ENCODE results near the gene CRACDL.

Gene CRACDL

GRCh38 chr2:98861601-98862000 lies 74.4 kb downstream of the CRACDL start:
- FAIRE-seq: no peak
- no peak for DNase-seq (ENCODE audit: insufficient read length)
- TF ChIP-seq TAF1 (IDR thresholded peaks at IDR 0.05; ENCODE audit: borderline replicate concordance, low read depth, low read length) (no peak), POLR2A (IDR thresholded peaks at IDR 0.05; ENCODE audit: low read depth, low read length) (no peak), POLR2AphosphoS5 (IDR thresholded peaks at IDR 0.05; ENCODE audit: low read depth, low read length) (no peak)

GRCh38 chr2:98859323-98859722 lies 76.7 kb downstream of the CRACDL start:
- DNase-seq (ENCODE audit: insufficient read length) (no peak), FAIRE-seq (no peak)
- TF ChIP-seq POLR2AphosphoS5 (IDR thresholded peaks at IDR 0.05; ENCODE audit: low read depth, low read length) (no peak), TAF1 (IDR thresholded peaks at IDR 0.05; ENCODE audit: borderline replicate concordance, low read depth, low read length) (no peak)

GRCh38 chr2:98857001-98857400 lies 79.0 kb downstream of the CRACDL start:
- TF ChIP-seq POLR2AphosphoS5 (IDR thresholded peaks at IDR 0.05; ENCODE audit: low read depth, low read length) (no peak), TAF1 (IDR thresholded peaks at IDR 0.05; ENCODE audit: borderline replicate concordance, low read depth, low read length) (no peak), POLR2A (IDR thresholded peaks at IDR 0.05; ENCODE audit: low read depth, low read length) (no peak)
- DNase-seq (ENCODE audit: insufficient read length) (no peak), FAIRE-seq (no peak)

- DNase-seq (ENCODE audit: insufficient read length): no peak
- no peak for TF ChIP-seq TAF1 (IDR thresholded peaks at IDR 0.05; ENCODE audit: borderline replicate concordance, low read depth, low read length)
- no peak for TF ChIP-seq POLR2AphosphoS5 (IDR thresholded peaks at IDR 0.05; ENCODE audit: low read depth, low read length)
- no peak for TF ChIP-seq POLR2A (IDR thresholded peaks at IDR 0.05; ENCODE audit: low read depth, low read length)
- FAIRE-seq: no peak
Observed at GRCh38 chr2:98854682-98855081, 81.3 kb downstream of the CRACDL start.

GRCh38 chr2:98852932-98853331 lies 83.1 kb downstream of the CRACDL start:
- no peak for FAIRE-seq
- TF ChIP-seq TAF1 (IDR thresholded peaks at IDR 0.05; ENCODE audit: borderline replicate concordance, low read depth, low read length) (no peak), POLR2A (IDR thresholded peaks at IDR 0.05; ENCODE audit: low read depth, low read length) (no peak), POLR2AphosphoS5 (IDR thresholded peaks at IDR 0.05; ENCODE audit: low read depth, low read length) (no peak)
- DNase-seq (ENCODE audit: insufficient read length): no peak

DNA sequence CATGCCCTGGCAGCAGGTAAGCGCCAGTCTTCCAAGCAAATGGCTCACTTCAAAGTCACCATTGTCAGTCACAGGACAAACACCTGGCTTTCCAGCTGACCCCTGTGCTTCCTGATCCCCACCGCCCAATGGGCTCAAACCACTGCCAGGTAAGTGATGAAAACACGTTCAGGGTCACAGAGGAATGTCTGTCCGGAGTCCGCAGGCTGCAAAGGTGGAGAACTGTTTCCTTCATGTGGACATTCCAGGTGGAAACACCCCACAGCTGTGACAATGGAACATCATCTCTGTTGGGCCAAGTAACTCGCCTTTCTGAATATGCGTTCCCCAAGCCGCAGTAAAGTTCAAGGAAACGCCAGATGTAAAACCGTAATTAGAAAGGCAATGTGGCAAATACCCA lies 86.0 kb downstream of the CRACDL start:
- FAIRE-seq (no peak), DNase-seq (ENCODE audit: insufficient read length) (no peak)
- TF ChIP-seq TAF1 (IDR thresholded peaks at IDR 0.05; ENCODE audit: borderline replicate concordance, low read depth, low read length) (no peak), POLR2AphosphoS5 (IDR thresholded peaks at IDR 0.05; ENCODE audit: low read depth, low read length) (no peak), POLR2A (IDR thresholded peaks at IDR 0.05; ENCODE audit: low read depth, low read length) (no peak)

DNA sequence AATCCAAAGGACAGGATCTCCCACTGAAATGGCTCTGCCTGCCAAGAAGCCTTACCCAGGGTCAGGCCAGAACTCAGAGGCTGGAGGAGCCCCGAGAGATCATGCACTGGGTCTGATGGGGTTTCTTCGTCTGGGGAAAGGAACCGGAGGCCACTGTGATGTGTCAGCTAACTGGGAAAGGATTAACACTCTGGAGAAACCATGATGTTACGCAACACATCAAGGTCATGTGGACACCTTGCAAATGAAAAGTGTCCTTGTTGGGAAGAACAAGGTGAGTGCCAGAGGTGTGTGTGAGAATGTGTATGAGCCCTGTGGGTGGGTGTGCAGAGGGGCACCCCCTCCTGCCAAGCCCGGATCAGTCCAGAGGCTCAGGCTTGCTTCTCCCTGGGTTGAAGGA lies 86.9 kb downstream of the CRACDL start:
- TF ChIP-seq POLR2AphosphoS5 (IDR thresholded peaks at IDR 0.05; ENCODE audit: low read depth, low read length) (no peak), POLR2A (IDR thresholded peaks at IDR 0.05; ENCODE audit: low read depth, low read length) (no peak), TAF1 (IDR thresholded peaks at IDR 0.05; ENCODE audit: borderline replicate concordance, low read depth, low read length) (no peak)
- DNase-seq (ENCODE audit: insufficient read length): no peak
- FAIRE-seq: no peak

GRCh38 chr2:98847853-98848252 lies 88.2 kb downstream of the CRACDL start:
- TF ChIP-seq POLR2A (IDR thresholded peaks at IDR 0.05; ENCODE audit: low read depth, low read length) (no peak), POLR2AphosphoS5 (IDR thresholded peaks at IDR 0.05; ENCODE audit: low read depth, low read length) (no peak), TAF1 (IDR thresholded peaks at IDR 0.05; ENCODE audit: borderline replicate concordance, low read depth, low read length) (no peak)
- no peak for DNase-seq (ENCODE audit: insufficient read length)
- no peak for FAIRE-seq

DNA sequence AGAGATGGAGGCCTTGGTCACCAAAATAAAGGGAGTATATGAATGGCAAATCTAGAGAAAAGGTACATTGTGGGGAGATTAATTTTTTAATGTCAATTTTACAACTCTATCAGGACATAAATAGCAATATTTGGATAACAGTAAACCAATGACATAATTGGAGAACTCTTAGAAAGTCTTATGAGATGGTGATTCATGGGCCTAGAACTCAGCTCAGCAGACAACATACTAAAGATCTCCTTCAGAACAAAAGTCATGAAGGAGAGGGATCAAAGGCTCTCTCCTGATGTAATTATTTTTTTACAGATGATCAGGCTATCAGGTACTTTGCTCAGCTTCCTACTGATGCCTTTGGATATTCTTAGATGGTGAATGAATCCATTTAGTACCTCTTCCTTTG lies 90.0 kb downstream of the CRACDL start:
- FAIRE-seq: no peak
- TF ChIP-seq POLR2AphosphoS5 (IDR thresholded peaks at IDR 0.05; ENCODE audit: low read depth, low read length) (no peak), TAF1 (IDR thresholded peaks at IDR 0.05; ENCODE audit: borderline replicate concordance, low read depth, low read length) (no peak)

GRCh38 chr2:98842136-98842535 lies 93.9 kb downstream of the CRACDL start:
- no peak for TF ChIP-seq POLR2AphosphoS5 (IDR thresholded peaks at IDR 0.05; ENCODE audit: low read depth, low read length)
- DNase-seq (ENCODE audit: insufficient read length): no peak
- no peak for FAIRE-seq

More for the DNA sequence above, 90.0 kb downstream of the CRACDL start:
- no peak for DNase-seq (ENCODE audit: insufficient read length)

GRCh38 chr2:98839292-98839691 lies 96.7 kb downstream of the CRACDL start:
- no peak for FAIRE-seq
- DNase-seq (ENCODE audit: insufficient read length): no peak
- no peak for TF ChIP-seq POLR2AphosphoS5 (IDR thresholded peaks at IDR 0.05; ENCODE audit: low read depth, low read length)
- TF ChIP-seq POLR2A (IDR thresholded peaks at IDR 0.05; ENCODE audit: low read depth, low read length): no peak
- TF ChIP-seq TAF1 (IDR thresholded peaks at IDR 0.05; ENCODE audit: borderline replicate concordance, low read depth, low read length): no peak

DNA sequence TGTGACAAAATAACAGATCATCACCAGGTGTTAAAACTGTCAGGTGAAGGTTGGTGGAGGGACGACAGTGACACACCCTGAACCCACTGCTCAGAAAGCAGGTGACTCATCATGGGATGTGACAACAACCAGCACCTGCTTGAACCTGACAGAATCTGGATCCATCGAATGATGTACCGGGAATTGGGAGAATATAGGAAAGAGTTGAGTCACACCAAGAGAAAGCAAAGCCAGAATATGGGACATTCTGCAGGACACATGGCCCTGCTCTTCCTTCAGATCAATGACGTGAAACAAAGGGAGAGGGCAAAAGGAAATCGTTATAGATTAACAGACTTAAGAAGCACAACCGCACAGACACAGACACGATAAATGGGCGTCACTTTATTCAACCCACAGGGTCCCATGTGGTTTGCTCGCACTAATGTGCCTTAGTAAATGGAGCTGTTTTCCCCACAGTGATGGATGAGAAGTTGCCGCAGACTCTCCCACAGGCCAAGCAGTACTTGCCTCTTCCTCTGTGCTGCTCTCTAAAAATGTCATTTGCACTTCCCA lies 100.1 kb downstream of the CRACDL start:
- no peak for FAIRE-seq
- DNase-seq (ENCODE audit: insufficient read length): no peak
- no peak for TF ChIP-seq POLR2AphosphoS5 (IDR thresholded peaks at IDR 0.05; ENCODE audit: low read depth, low read length)
- no peak for TF ChIP-seq POLR2A (IDR thresholded peaks at IDR 0.05; ENCODE audit: low read depth, low read length)
- TF ChIP-seq TAF1 (IDR thresholded peaks at IDR 0.05; ENCODE audit: borderline replicate concordance, low read depth, low read length): no peak

- DNase-seq (ENCODE audit: insufficient read length) (no peak), FAIRE-seq (no peak)
- TF ChIP-seq POLR2A (IDR thresholded peaks at IDR 0.05; ENCODE audit: low read depth, low read length) (no peak), POLR2AphosphoS5 (IDR thresholded peaks at IDR 0.05; ENCODE audit: low read depth, low read length) (no peak), TAF1 (IDR thresholded peaks at IDR 0.05; ENCODE audit: borderline replicate concordance, low read depth, low read length) (no peak)
Observed at GRCh38 chr2:98833917-98834263, 102.1 kb downstream of the CRACDL start.

Data from GM12892 (cell line).